ENCODE data around the gene CBARP.

The CBARP gene

GRCh38 chr19:1237754-1238368, at the start of gene CBARP:
TSS of gene CBARP (minus strand) at chr19:1238005. CDS start at chr19:1236100, 1,905 bp downstream.
- no peak for DNase-seq (ENCODE audit: low read depth)

DNA sequence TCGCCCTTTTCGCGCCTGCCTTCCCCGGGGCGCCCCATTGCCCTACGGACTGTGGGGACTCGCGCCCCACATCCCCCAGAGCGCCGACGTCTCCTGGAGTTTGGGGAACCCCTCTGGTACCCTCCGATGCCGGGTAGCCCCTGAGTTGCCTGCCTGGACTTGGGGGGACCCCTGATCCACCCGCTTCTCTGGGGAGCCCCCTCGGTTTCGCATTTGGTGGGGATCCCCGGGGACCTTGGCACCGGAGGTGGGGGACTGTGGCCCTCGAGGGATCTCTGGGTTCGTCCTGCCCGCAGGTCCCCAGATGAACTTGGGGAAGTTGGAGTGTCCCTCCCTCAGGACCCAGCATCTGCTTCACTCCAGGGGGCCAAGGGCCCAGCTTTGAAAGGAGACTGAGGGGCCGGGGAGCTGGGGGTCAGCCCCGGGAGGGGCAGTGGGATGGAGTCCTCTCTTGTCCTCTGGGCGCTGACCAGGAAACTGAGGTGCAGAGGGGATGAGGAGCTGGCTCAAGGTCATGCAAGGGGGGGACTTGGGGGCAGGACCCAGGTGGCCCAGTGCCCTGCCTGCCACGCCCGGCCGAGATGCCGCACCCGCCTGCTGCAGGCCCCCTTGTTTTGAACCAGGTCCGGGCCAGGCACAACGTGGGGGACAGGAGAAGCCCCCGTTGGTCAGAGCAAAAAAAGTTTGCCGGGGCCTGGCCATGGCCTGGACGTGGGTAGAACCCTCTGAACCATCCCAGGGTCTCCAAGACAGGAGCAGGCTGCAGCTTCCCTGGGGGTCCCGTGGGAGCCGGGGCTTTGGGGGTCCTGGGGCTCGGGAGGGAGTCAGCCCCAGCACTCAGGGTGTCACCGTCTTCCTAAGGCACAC, 48.9 kb upstream of the CBARP start:
- DNase-seq (ENCODE audit: low read depth), result no peak

GRCh38 chr19:1285737-1286360, 48.0 kb upstream of the CBARP start, which contains the start of gene EFNA2:
TSS of gene EFNA2 (plus strand) at chr19:1285873. CDS start at chr19:1286169, 296 bp downstream.
- no peak for DNase-seq (ENCODE audit: low read depth)

DNA sequence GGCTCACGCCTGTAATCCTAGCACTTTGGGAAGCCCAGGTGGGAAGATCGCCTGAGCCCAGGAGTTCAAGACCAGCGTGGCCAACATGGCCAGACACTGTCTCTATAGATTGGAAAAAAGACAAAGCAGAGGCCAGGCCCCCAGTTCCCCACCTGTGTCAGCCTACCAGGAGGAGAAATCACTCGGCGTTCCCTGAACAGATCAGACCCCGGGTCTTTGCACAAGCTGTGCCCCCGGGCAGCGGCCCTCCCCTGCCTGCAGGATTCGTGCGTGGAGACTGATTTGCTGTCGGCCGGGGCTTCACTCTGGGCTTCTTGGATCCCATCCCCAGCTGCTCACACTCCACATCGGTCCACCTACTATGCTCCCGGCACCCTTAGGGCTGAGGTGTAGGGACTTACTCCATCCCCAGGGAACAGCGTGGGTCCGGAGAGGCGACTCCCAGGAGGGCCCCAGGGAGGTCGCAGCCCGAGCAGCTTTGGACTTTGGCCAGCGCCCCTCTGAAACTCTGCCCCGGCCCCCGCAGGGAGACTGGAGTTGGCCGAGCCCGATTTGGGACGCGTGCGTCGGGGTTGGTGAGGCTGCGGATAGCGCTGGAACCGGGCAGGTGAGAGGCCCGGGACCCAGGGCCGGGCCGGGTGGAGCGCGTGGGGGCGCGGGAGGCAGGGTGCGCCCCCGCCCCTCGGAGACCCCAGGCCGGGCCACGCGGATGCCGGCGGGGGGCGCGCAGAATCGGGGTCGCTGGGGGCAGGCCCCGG, 47.4 kb upstream of the CBARP start:
- DNase-seq (ENCODE audit: low read depth), result no peak

- no peak for DNase-seq (ENCODE audit: low read depth)
Measured at GRCh38 chr19:1284293-1284978, 46.6 kb upstream of the CBARP start.

DNA sequence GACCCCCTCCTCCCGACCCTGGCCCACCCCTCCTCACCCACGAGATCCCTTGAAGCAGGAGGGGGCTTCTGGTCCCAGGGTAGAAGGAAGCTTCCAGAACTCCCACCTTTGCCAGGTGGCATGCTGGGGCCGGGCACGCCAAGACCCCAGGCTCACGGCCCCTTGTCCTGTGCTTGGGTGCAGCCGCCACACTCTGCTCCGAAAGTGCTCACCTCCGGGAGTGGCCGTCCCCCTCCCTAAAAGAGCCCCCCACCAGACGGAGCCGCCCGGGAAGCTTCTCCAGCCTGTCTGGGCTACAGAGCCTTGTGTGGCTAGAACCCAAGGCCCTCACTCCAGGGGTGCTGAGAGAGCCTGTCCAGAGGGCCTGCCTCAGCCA, 46.1 kb upstream of the CBARP start:
- DNase-seq (ENCODE audit: low read depth), result no peak

DNA sequence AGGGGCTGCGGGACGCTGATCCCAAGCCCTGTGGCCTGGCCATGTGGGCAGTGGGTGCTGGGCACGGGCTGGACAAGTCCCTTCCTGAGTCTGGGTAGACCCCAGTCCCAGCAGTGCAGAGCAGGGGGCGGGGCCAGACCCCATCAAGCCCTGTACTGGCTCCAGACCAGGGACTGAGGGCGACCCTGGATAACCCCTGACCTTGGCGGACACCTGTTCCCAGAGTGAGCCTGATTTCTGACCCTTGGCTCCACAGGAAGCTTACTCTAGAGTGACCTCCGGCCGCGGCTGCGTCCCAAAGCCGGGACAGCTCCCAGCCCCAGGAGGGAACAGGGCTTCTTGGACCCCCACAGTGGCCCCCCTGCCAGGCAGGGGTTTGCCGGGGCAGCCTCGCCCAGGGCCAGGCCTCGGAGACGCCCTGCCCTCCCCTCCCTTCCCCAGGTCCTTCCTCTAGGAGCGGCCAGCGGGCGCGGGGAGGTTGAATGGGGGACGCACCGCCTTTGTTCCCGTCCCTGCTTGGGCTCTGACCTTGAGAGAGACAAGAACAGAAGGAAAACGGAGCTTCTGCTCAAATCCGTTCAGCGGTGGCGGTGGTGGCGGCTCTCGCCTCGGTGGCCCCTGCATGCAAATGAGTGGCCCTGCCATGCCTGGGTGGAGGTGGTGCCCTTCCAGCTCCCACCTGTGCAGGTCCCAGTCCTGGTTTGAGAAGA, 45.6 kb upstream of the CBARP start:
- no peak for DNase-seq (ENCODE audit: low read depth)

DNA sequence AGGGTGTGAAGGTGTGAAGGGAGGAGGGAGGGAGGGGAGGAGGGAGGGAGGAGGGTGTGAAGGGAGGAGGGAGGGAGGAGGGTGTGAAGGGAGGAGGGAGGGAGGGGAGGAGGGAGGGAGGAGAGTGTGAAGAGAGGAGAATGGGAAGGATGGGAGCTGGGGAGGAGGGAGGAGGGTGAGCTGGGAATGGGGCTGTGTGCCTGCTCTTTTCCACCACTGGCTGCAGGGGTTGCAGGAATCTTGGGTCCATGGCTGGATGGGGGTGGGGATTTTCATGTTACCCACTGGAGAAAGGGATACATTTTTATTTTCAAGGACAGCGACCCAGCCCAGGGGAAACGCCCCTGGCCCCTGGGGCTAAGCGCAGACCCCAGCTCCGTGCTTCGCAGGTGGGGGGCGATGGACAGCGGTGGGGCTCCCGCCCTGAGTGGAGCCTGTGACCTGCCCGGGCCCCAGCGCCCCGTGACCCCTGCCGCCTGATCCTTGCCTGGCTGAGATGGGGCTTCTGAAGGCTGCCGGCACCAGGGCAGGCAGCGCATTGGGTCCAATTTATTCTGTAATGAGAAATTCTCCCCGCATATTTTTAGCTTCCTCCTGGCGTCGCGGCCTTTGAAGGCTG, 44.9 kb upstream of the CBARP start:
- no peak for DNase-seq (ENCODE audit: low read depth)

DNA sequence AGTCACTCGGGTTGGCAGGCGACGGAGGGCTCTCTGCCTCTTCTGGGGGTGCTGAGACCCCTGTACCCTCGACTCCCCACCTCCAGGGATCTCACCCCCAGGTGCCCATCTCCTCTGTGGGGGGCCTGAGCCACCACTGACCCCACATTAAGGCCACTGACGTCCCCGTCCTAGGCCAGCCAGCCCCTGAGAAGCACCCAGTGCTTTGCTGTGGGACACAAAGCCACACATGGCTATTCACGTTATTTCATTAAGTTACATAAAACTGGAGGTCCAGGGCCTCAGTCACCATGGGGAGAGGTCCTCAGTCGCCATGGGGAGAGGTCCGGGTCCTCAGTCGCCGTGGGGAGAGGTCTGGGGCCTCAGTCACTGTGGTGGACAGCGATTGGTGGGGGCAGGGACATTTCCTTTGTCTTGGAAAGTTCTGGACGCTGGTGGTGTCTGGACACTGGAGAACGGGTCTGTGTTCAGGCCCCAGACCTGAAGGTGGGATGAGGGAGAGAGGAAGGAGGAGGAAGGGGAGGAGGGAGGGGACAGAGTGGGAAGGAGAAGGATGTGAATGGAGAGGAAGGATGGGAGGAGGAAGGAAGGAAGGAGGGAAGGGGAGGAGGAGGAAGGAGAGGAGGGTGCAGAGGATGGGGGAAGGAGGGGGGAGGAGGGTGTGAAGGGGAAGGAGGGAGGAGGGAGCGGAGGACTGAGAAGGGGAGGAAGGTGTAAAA, 43.9 kb upstream of the CBARP start:
- no peak for DNase-seq (ENCODE audit: low read depth)

- no peak for DNase-seq (ENCODE audit: low read depth)
Measured at GRCh38 chr19:1280636-1281568, 43.1 kb upstream of the CBARP start.

GRCh38 chr19:1279782-1280341, 42.1 kb upstream of the CBARP start:
- DNase-seq (ENCODE audit: low read depth), result peak; percentile 23

DNA sequence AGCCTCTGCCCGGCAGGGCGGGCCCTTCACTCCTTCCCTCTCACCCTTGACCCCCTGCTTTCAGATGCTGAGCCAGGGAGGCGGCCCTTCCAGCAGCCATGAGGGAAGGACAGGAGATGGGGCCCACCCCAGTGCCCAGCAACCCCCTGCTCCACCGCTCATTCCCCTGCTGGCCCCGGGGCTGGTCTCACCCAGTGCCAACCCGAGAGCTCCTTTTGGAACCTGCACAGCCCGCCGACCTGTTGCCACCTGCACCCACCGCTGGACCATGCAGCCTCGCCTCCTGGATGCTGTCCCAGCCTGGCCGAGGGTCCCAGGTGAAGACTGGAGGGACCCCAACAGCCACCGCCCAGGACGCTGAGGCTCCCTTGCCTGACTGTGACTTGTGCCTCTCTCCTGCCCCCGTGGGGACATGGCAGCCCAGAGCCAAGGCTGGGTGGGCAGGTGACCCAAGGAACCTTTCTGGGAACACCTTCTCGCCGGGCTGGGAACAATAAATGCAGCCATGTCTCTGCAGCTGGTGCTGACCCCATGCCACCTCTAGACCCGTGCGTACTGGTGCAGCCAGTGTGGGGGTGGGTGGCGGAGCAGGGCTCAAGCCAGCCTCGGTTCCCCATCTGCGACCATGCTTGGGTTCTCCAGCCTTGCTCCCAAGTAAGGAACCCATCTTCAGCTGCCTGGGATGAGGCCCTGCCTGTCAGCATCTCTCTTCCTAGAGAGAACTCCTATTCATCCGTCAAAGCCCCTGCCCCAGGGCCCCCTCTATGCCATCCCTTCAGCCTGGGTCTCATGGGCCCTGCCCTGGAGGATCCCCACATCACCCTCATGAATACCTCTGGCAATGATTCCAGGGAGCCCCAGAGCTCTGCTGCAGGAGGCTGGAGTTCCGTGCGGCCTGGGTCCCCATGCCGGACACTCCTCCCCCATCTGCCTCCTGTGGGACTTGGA, 41.2 kb upstream of the CBARP start:
- DNase-seq (ENCODE audit: low read depth), result no peak

- DNase-seq (ENCODE audit: low read depth), result no peak
Measured at GRCh38 chr19:1278074-1278473, 40.3 kb upstream of the CBARP start.

GRCh38 chr19:1277061-1277460, 39.3 kb upstream of the CBARP start:
- no peak for DNase-seq (ENCODE audit: low read depth)

DNA sequence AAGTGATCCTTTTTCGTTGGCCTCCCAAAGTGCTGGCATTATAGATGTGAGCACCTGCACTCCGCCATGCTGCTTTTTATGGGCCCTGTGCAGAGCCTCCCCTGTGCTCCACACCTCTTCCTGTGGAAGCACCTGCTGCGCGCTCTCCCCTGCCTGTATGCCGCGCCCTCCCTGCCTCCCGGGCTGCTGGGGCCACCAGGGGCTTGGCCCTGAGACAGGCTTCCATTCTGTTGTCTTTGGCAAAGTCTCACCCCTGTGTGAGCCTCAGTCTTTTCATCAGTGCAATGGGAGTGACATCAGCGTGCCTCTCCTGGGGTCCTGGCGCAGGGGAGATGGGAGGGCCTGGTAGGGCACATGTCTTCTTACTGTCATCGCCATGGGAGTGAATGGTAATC, 38.8 kb upstream of the CBARP start:
- DNase-seq (ENCODE audit: low read depth), result no peak

DNA sequence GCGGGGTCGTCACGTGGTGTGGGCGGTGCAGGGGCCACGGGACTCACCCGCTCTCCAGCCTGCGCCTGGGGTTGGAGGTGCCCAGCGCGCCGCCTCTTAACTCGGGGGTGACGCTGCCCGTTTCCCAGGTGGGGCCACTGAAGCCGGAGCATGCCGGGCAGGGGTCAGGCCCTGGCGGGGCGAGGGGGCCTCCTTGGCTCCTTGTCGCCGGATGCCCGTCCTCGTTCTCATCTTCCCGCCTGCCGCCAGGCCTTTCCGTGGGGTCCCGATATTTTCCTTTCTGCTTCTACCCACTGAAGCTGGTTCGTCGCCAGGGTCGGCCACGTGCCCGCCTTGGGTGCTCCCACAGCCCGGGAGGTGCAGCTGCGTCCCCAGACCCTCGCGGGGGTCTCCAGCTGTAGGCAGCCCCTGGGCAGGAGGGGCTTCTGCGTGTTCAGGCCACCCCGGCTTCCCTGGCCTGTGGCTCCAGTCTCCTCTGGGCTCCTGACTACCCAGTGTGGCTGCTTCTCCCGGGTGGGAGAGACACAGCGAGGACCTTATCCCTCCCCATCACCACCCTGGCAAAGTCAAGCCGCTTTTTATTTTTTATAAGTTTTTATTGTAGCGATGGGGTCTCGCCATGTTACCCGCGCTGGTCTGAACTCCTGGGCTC, 38.3 kb upstream of the CBARP start:
- DNase-seq (ENCODE audit: low read depth), result no peak
